H1 (cell line): ENCODE data around the gene KCNH4. TPM values are rescaled to one million over a fixed set of nuclear protein-coding genes. Genes with fewer than 3 reads are reported as not detected.

Experiments
- CTCF ChIA-PET: fragments of 300-600 bp; sonication (Branson Sonifier 250); formaldehyde crosslinking; loops from one replicate; lab custom pipeline; 2021; ENCODE audit not compliant: partially characterized antibody; lab: Charles Lee
- POLR2A ChIA-PET: fragments of 300-600 bp; sonication (Branson Sonifier 250); formaldehyde crosslinking; loops from one replicate; lab custom pipeline; 2021; ENCODE audit warnings: inconsistent platforms; ENCODE audit not compliant: partially characterized antibody; lab: Charles Lee
- DNase-seq, 2 experiments: peaks; one replicate each; pipeline versions ENCODE4 v3.0.0 to v3.0.0-alpha.2; 2010 to 2022; ENCODE audit warnings: low spot score in 2 of 2, low read depth in 1 of 2, mixed read lengths in 1 of 2
- FAIRE-seq: peaks from 2 replicates; lab custom pipeline; 2011; peaks lifted over from hg19 to GRCh38; lab: Jason Lieb, UNC
- H2AFZ ChIP-seq: 2 replicates; pipeline ENCODE4 v1.8.1; 2012; ENCODE audit warnings: low read length, inconsistent platforms
- H2AK5ac ChIP-seq: 2 replicates; pipeline ENCODE4 v1.6.1; 2013; ENCODE audit warnings: low read depth, low read length
- H2BK120ac ChIP-seq: replicated peaks from 2 replicates; pipeline ENCODE3; 2013; ENCODE audit warnings: low read depth, low read length, inconsistent platforms
- H2BK12ac ChIP-seq: 2 replicates; pipeline ENCODE4 v1.6.1; 2013; ENCODE audit warnings: low read depth, low read length
- H2BK15ac ChIP-seq: 2 replicates; pipeline ENCODE4 v1.6.1; 2013; ENCODE audit warnings: low read length
- H2BK20ac ChIP-seq: 2 replicates; pipeline ENCODE4 v1.6.1; 2013; ENCODE audit warnings: low read length
- H2BK5ac ChIP-seq: 2 replicates; pipeline ENCODE4 v1.6.1; 2013; ENCODE audit warnings: low read depth, low read length
- H3K14ac ChIP-seq: 2 replicates; pipeline ENCODE4 v1.6.1; 2013; ENCODE audit warnings: inconsistent platforms; ENCODE audit not compliant: insufficient read length
- H3K18ac ChIP-seq: 2 replicates; pipeline ENCODE4 v1.6.1; 2013; ENCODE audit warnings: low read length; ENCODE audit errors: extremely low read depth
- H3K23ac ChIP-seq: 2 replicates; pipeline ENCODE4 v1.6.1; 2013; ENCODE audit warnings: inconsistent platforms; ENCODE audit not compliant: insufficient read length
- H3K23me2 ChIP-seq: 2 replicates; pipeline ENCODE4 v1.6.1; 2013; ENCODE audit warnings: low read depth, low read length
- H3K27ac ChIP-seq: 2 replicates; pipeline ENCODE4 v1.6.1; 2011; ENCODE audit warnings: low read depth, low read length, inconsistent platforms
- H3K27me3 ChIP-seq, 4 experiments: replicated peaks in 1 of 4; 1 replicate in 1 of 4; 2 replicates in 3 of 4; pipeline versions ENCODE4 v1.6.1 to v1.8.1; 2011 to 2013; ENCODE audit warnings: low read length in 3 of 4, mild to moderate bottlenecking in 3 of 4, inconsistent platforms in 2 of 4, mixed read lengths in 2 of 4, moderate library complexity in 1 of 4; ENCODE audit not compliant: control insufficient read depth in 3 of 4, insufficient read depth in 3 of 4; ENCODE audit errors: extremely low read depth in 1 of 4
- H3K36me3 ChIP-seq, 4 experiments: 2 replicates each; pipeline versions ENCODE4 v1.6.1 to v1.8.1; 2011 to 2013; ENCODE audit warnings: mild to moderate bottlenecking in 4 of 4, low read length in 3 of 4, moderate library complexity in 2 of 4, control low read depth in 1 of 4, inconsistent platforms in 1 of 4; ENCODE audit not compliant: insufficient read depth in 4 of 4, control insufficient read depth in 2 of 4
- H3K4ac ChIP-seq: replicated peaks from 2 replicates; pipeline ENCODE3; 2013; ENCODE audit warnings: low read length, low read depth, mixed read lengths, inconsistent platforms; ENCODE audit not compliant: insufficient read length
- H3K4me1 ChIP-seq, 4 experiments: replicated peaks in 1 of 4; 1 replicate in 1 of 4; 2 replicates in 3 of 4; pipeline versions ENCODE4 v1.6.1 to v1.8.1; 2011 to 2013; ENCODE audit warnings: low read length in 3 of 4, inconsistent platforms in 2 of 4, mixed read lengths in 1 of 4; ENCODE audit not compliant: insufficient read depth in 4 of 4, control insufficient read depth in 3 of 4
- H3K4me2 ChIP-seq, 2 experiments: 2 replicates each; pipeline versions ENCODE4 v1.6.1 to v1.8.1; 2011 to 2013; ENCODE audit warnings: low read depth in 2 of 2, low read length in 2 of 2, control low read depth in 1 of 2, inconsistent platforms in 1 of 2, mild to moderate bottlenecking in 1 of 2; ENCODE audit not compliant: insufficient read depth in 1 of 2
- H3K4me3 ChIP-seq, 4 experiments: fragments of 200-600, 300-600 bp in 1 of 4; sonication (generic), shearing (Covaris generic), sonication (Bioruptor Twin) in 1 of 4; 2 replicates each; pipeline versions ENCODE4 v1.5.1 to v1.8.1; 2011 to 2016; ENCODE audit warnings: low read length in 4 of 4, low read depth in 3 of 4, control low read depth in 2 of 4, inconsistent platforms in 2 of 4, mild to moderate bottlenecking in 2 of 4, mixed read lengths in 1 of 4, moderate library complexity in 1 of 4; ENCODE audit not compliant: insufficient read depth in 2 of 4; ENCODE audit errors: extremely low read depth in 1 of 4
- H3K56ac ChIP-seq: replicated peaks from 2 replicates; pipeline ENCODE3; 2013; ENCODE audit warnings: low read depth, mild to moderate bottlenecking, mixed read lengths, low read length, inconsistent platforms; ENCODE audit not compliant: insufficient read length
- H3K79me1 ChIP-seq: 2 replicates; pipeline ENCODE4 v1.6.1; 2013; ENCODE audit warnings: low read depth, low read length, control low read depth
- H3K79me2 ChIP-seq, 2 experiments: 2 replicates each; pipeline versions ENCODE4 v1.6.1 to v1.8.1; 2012 to 2013; ENCODE audit warnings: low read length in 2 of 2, mild to moderate bottlenecking in 2 of 2, inconsistent platforms in 1 of 2; ENCODE audit not compliant: insufficient read depth in 2 of 2, control insufficient read depth in 1 of 2
- H3K9ac ChIP-seq, 4 experiments: replicated peaks in 1 of 4; 1 replicate in 1 of 4; 2 replicates in 3 of 4; pipeline versions ENCODE4 v1.6.1 to v1.8.1; 2011 to 2013; ENCODE audit warnings: low read depth in 3 of 4, low read length in 3 of 4, control low read depth in 2 of 4, mild to moderate bottlenecking in 2 of 4, moderate library complexity in 2 of 4, inconsistent platforms in 1 of 4; ENCODE audit errors: extremely low read depth in 1 of 4
- H3K9me3 ChIP-seq, 2 experiments: 2 replicates each; pipeline versions ENCODE4 v1.6.1 to v1.8.1; 2012 to 2013; ENCODE audit warnings: mild to moderate bottlenecking in 2 of 2, moderate library complexity in 2 of 2, control low read depth in 1 of 2, inconsistent platforms in 1 of 2, low read depth in 1 of 2, low read length in 1 of 2, mixed read lengths in 1 of 2; ENCODE audit not compliant: insufficient read depth in 2 of 2
- H4K20me1 ChIP-seq, 2 experiments: replicated peaks in 1 of 2; 2 replicates each; pipeline versions ENCODE3 to v1.8.1; 2011 to 2013; ENCODE audit warnings: inconsistent platforms in 2 of 2, low read length in 2 of 2, mild to moderate bottlenecking in 1 of 2; ENCODE audit not compliant: insufficient read depth in 2 of 2, control insufficient read depth in 1 of 2
- H4K5ac ChIP-seq: 2 replicates; pipeline ENCODE4 v1.6.1; 2013; ENCODE audit warnings: low read length, low read depth, mixed read lengths, inconsistent platforms; ENCODE audit not compliant: insufficient read length
- H4K8ac ChIP-seq: 2 replicates; pipeline ENCODE4 v1.8.0; 2013; ENCODE audit warnings: mild to moderate bottlenecking, moderate library complexity, low read length, inconsistent platforms; ENCODE audit not compliant: insufficient read depth; ENCODE audit errors: extremely low read depth
- H4K91ac ChIP-seq: replicated peaks from 2 replicates; pipeline ENCODE3; 2013; ENCODE audit warnings: low read length, mixed read lengths, inconsistent platforms; ENCODE audit not compliant: insufficient read length
- HDAC2 ChIP-seq, 2 experiments: fragments of 300-600 bp in 1 of 2; sonication (generic) in 1 of 2; IDR thresholded peaks; 2 replicates each; pipeline ENCODE4 v1.6.1; 2011 to 2012; ENCODE audit warnings: low read depth in 2 of 2, low read length in 2 of 2, mild to moderate bottlenecking in 2 of 2, moderate library complexity in 2 of 2, borderline replicate concordance in 1 of 2, inconsistent platforms in 1 of 2
- SAP30 ChIP-seq: fragments of 300-600 bp; sonication (generic); IDR thresholded peaks from 2 replicates; pipeline ENCODE4 v1.7.1; 2012; ENCODE audit warnings: low read length, moderate library complexity, mild to moderate bottlenecking, inconsistent platforms; ENCODE audit not compliant: insufficient read depth, insufficient replicate concordance
- WGBS, 2 experiments: shearing (Covaris generic) in 1 of 2; methylation state at CpG; one replicate each; pipeline versions ENCODE4 v1.1.6 to v1.1.7; 2013 to 2015; ENCODE audit warnings: low lambda C conversion rate in 2 of 2, mixed read lengths in 2 of 2, inconsistent platforms in 1 of 2, low coverage in 1 of 2, missing lambda C conversion rate in 1 of 2; ENCODE audit not compliant: insufficient replicate concordance in 2 of 2, insufficient coverage in 1 of 2, insufficient read length in 1 of 2; ENCODE audit errors: extremely low coverage in 1 of 2, missing lambda C conversion rate in 1 of 2; 5-methylcytosine and 5-hydroxymethylcytosine counted together
- polyA plus RNA-seq, 7 experiments: library from polyadenylated mRNA; depleted of rRNA in 3 of 7; stranded (reverse) in 5 of 7; unstranded in 2 of 7; fragments of >200 nt in 5 of 7; fragments of 200-250 nt in 2 of 7; gene quantifications; 1 replicate in 5 of 7; 2 replicates in 1 of 7; 4 replicates in 1 of 7; pipeline versions ENCODE4 v1.2.1 to v1.2.3, GENCODE V29; 2011 to 2013; ENCODE audit warnings: missing spikeins in 2 of 7, mixed read lengths in 2 of 7
- total RNA-seq: library from RNA; stranded (reverse); fragmentation: NEBNext Ultra II Directional; extraction: Animal tissue kit (Norgen Biotek cat#: 25700); gene quantifications from 2 replicates; pipeline ENCODE4 v1.2.1, GENCODE V29; 2021

Gene KCNH4
- total and polyA plus RNA-seq, 2 of the 8 experiments (the other 6 are each of a cell fraction or from before 2014, with no cell fraction given), result 0.44 to 0.47 TPM

DNA sequence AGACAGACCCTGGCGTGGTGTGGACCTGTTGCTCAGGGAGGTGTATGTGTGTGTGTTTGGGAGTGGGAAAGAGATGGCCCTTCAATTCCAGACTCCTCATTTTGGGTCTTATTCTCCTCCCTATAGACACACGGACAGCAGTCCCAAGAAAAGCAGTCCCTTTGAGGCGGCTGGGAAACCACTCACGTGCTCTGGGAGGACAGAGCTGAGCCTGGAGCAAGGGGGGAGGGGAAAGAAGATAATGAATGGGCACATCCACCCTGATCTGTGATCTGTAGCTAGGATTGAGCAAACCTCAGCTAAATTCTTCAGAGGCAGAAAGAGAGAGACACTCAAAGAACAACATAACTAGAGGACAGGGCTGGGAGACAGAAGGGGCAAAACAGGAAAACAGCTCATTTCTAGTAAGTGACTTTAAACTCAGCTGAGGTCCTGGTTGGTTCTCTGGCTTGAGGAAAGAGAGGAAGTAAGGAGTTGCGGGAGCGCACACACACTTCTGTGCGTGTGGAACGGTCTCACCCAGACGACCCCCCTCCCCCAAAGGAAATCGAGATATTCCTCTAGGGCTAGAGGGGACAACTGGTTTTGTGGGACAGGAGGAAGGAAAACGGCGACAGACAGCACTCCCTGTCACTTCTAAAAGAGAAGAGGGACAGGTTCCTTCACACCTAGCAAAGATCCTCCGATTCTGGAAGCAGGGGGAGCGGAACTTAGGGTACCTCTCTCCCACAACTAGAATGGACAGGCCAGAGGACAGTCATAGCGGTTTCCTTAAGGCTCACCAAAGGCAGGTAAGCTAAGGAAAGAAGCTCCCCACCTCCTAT, 26.8 kb downstream of the KCNH4 start:
- H3K4me3 ChIP-seq, result peak overlapping the region; percentile 64 to 93 (median 87)
- peaks cover 0 to 9% of the 10 kb centered on the region in 2 experiments for H4K20me1 ChIP-seq
- H3K18ac ChIP-seq, result no peak overlapping the region
- H4K8ac ChIP-seq, result no peak overlapping the region
- 19% methylated on average over 13 of the region's 15 CpGs; no CpG with 5 or more reads in 1 of the 2 experiments for WGBS, 2 experiments
- POLR2A ChIA-PET, result interaction anchor here (0.9 to 1.3 kb wide), 8 partner anchors 9 to 138 kb away, joined by 3 to 5 read pairs (median 4); partner anchors contain the start of genes DNAJC7, KCNH4 and NKIRAS2
- no peaks in the 10 kb centered on the region for H3K27me3 ChIP-seq
- H3K9ac ChIP-seq, result peak overlapping the region; percentile 52 to 78 (median 68)
- H4K91ac ChIP-seq, result peak overlapping the region; percentile 30
- CTCF ChIA-PET, result interaction anchor here (0.7 to 2.3 kb wide), 12 partner anchors 9 to 136 kb away, joined by 3 to 16 read pairs (median 4); partner anchors contain the start of gene KAT2A
- no peak overlapping the region for H2AFZ ChIP-seq
- no peak overlapping the region for H3K23ac ChIP-seq
- H3K36me3 ChIP-seq, result 0 out of 8 replicates have a peak, but pooled peaks cover 0 to 3% (median 0%) of the 10 kb centered on the region in 4 experiments
- no peak overlapping the region for H3K4ac ChIP-seq
- peaks cover 5% of the 10 kb centered on the region for H3K79me1 ChIP-seq
- TF ChIP-seq SAP30 (peak; percentile 81), HDAC2 (IDR thresholded peaks at IDR 0.05; ENCODE audit: borderline replicate concordance in 1 of 2, low read depth in 2 of 2, low read length in 2 of 2) (no peak)
- DNase-seq (no peak), FAIRE-seq (no peak)
- no peak overlapping the region for H2BK15ac ChIP-seq
- H3K27ac ChIP-seq, result no peak overlapping the region
- no peaks in the 10 kb centered on the region for H3K9me3 ChIP-seq
- peak overlapping the region; percentile 72; the same call in 1 of the 2 replicates for H2AK5ac ChIP-seq
- H4K5ac ChIP-seq, result peak overlapping the region; percentile 33
- no peak overlapping the region for H2BK120ac ChIP-seq
- H3K23me2 ChIP-seq, result peaks cover 15% of the 10 kb centered on the region
- H2BK5ac ChIP-seq, result peak overlapping the region; percentile 35; the same call in 1 of the 2 replicates
- no peak overlapping the region for H3K56ac ChIP-seq
- peaks cover 12 to 34% of the 10 kb centered on the region in 2 experiments for H3K79me2 ChIP-seq
- no peak overlapping the region for H2BK12ac ChIP-seq
- H2BK20ac ChIP-seq, result no peak overlapping the region
- peak overlapping the region; percentile 88 to 100 for H3K4me2 ChIP-seq
- peaks cover 6 to 18% (median 7%) of the 10 kb centered on the region in 4 experiments; a peak in 4 of 7 replicates for H3K4me1 ChIP-seq
- H3K14ac ChIP-seq, result no peak overlapping the region
